ENCODE results near the gene DDX42.

DDX42 gene

GRCh38 chr17:63774141-63774968 is at the start of gene DDX42:
DDX42 (plus strand) TSS chr17:63774170; CDS start chr17:63787050, 12,880 bp downstream.
- DNase-seq, result no peak

- no peak for DNase-seq
Observed at GRCh38 chr17:63735691-63736090, 38.3 kb upstream of the DDX42 start.

- DNase-seq, result no peak
Observed at GRCh38 chr17:63740464-63741142, 33.4 kb upstream of the DDX42 start.

- DNase-seq, result no peak
Observed at GRCh38 chr17:63741143-63741407, 32.9 kb upstream of the DDX42 start.

- peak; percentile 96 for DNase-seq
Observed at GRCh38 chr17:63741408-63742173, 32.4 kb upstream of the DDX42 start, which contains the start of gene STRADA. STRADA (minus strand) TSS chr17:63741799; CDS start chr17:63728369, 13,430 bp downstream.

- DNase-seq, result no peak
Observed at GRCh38 chr17:63751806-63752205, 22.2 kb upstream of the DDX42 start.

- no peak for DNase-seq
Observed at GRCh38 chr17:63752707-63753106, 21.3 kb upstream of the DDX42 start.

GRCh38 chr17:63753215-63753614 is 20.8 kb upstream of the DDX42 start:
- no peak for DNase-seq

- no peak for DNase-seq
Observed at GRCh38 chr17:63754046-63754445, 19.9 kb upstream of the DDX42 start.

- no peak for DNase-seq
Observed at GRCh38 chr17:63758428-63758827, 15.5 kb upstream of the DDX42 start.

GRCh38 chr17:63760771-63761539 is 13.0 kb upstream of the DDX42 start:
- no peak for DNase-seq

- no peak for DNase-seq
Observed at GRCh38 chr17:63762161-63763078, 11.6 kb upstream of the DDX42 start.

GRCh38 chr17:63764716-63765115 is 9.3 kb upstream of the DDX42 start:
- no peak for DNase-seq

- DNase-seq, result no peak
Observed at GRCh38 chr17:63766754-63767153, 7.2 kb upstream of the DDX42 start.

- no peak for DNase-seq
Observed at GRCh38 chr17:63768433-63768832, 5.5 kb upstream of the DDX42 start.

- no peak for DNase-seq
Observed at GRCh38 chr17:63772801-63773271, 1.1 kb upstream of the DDX42 start.

GRCh38 chr17:63773272-63774140 is 464 bp upstream of the DDX42 start, which contains the start of gene CCDC47:
CCDC47 (minus strand) TSS chr17:63773597; CDS start chr17:63766175, 7,422 bp downstream.
- peak; percentile 99 for DNase-seq

- no peak for DNase-seq
Observed at GRCh38 chr17:63774969-63775265, 947 bp downstream of the DDX42 start.

GRCh38 chr17:63775420-63775819 is 1.4 kb downstream of the DDX42 start:
- no peak for DNase-seq

GRCh38 chr17:63780507-63780906 is 6.5 kb downstream of the DDX42 start:
- DNase-seq, result no peak

- DNase-seq, result no peak
Observed at GRCh38 chr17:63780928-63781327, 7.0 kb downstream of the DDX42 start.

All from KG1 (cell line).